LNCaP clone FGC (cell line): ENCODE data around the gene MEGF11.
"Not testable (repeated sequence)": the region's sequence is repeated elsewhere in the genome, so short reads cannot be mapped to it uniquely, and the experiment has no call there.

Experiments
- DNase-seq: peaks from one replicate; pipeline ENCODE4 v3.0.0-alpha.2; 2011; ENCODE audit warnings: low read depth
- H3K4me3 ChIP-seq: 2 replicates; pipeline ENCODE4 v1.5.1; 2011; ENCODE audit warnings: mild to moderate bottlenecking, low read depth, low read length, control low read depth
- CTCF ChIP-seq: IDR thresholded peaks from 2 replicates; pipeline ENCODE4 v1.5.1; 2012; ENCODE audit warnings: mild to moderate bottlenecking; ENCODE audit not compliant: control insufficient read depth, insufficient read depth; ENCODE audit errors: extremely low read depth

Gene MEGF11

GRCh38 chr15:66275352-66275751, 21.8 kb upstream of the MEGF11 start:
- no peak for DNase-seq
- TF ChIP-seq CTCF, result no peak
- H3K4me3 ChIP-seq, result no peak overlapping the region

- DNase-seq, result no peak
- H3K4me3 ChIP-seq, result no peak overlapping the region
- TF ChIP-seq CTCF, result no peak
These were observed 17.4 kb upstream of the MEGF11 start for GRCh38 chr15:66270932-66271331.

- TF ChIP-seq CTCF, result no peak
- peak; percentile 88 for DNase-seq
- no peak overlapping the region for H3K4me3 ChIP-seq
These were observed 16.0 kb upstream of the MEGF11 start for GRCh38 chr15:66269326-66270090.

GRCh38 chr15:66264859-66265513, 11.4 kb upstream of the MEGF11 start:
- H3K4me3 ChIP-seq, result no peak overlapping the region
- no peak for TF ChIP-seq CTCF
- DNase-seq, result no peak

GRCh38 chr15:66262837-66263236, 9.3 kb upstream of the MEGF11 start:
- DNase-seq, result not testable (repeated sequence)

GRCh38 chr15:66261056-66261455, 7.5 kb upstream of the MEGF11 start:
- DNase-seq, result peak; percentile 58
- H3K4me3 ChIP-seq, result no peak overlapping the region
- no peak for TF ChIP-seq CTCF

More at GRCh38 chr15:66262837-66263236, 9.3 kb upstream of the MEGF11 start:
- H3K4me3 ChIP-seq, result not testable (repeated sequence)

GRCh38 chr15:66256692-66257091, 3.1 kb upstream of the MEGF11 start:
- no peak overlapping the region for H3K4me3 ChIP-seq
- no peak for DNase-seq
- TF ChIP-seq CTCF, result no peak
